Activated naive CD4-positive, alpha-beta T cell (primary cell): Measurements from ENCODE around the gene ANKRD6.
"Not testable (repeated sequence)": the region's sequence is repeated elsewhere in the genome, so short reads cannot be mapped to it uniquely, and the experiment has no call there.

Experiments
- DNase-seq, 4 experiments: peaks; one replicate each; lab custom pipeline; 2025; lab: John Stamatoyannopoulos, UW

ANKRD6 gene

GRCh38 chr6:89602166-89602565 lies 169.2 kb downstream of the ANKRD6 start:
- no peak for DNase-seq

GRCh38 chr6:89604653-89605052 lies 171.7 kb downstream of the ANKRD6 start:
- no peak for DNase-seq

GRCh38 chr6:89605861-89606260 lies 172.9 kb downstream of the ANKRD6 start:
- no peak for DNase-seq

- peak; percentile 19 to 66 (median 58) for DNase-seq
These were observed 177.2 kb downstream of the ANKRD6 start for GRCh38 chr6:89610149-89610642.

GRCh38 chr6:89611666-89612065 lies 178.7 kb downstream of the ANKRD6 start:
- DNase-seq = no peak

GRCh38 chr6:89612121-89612520 lies 179.2 kb downstream of the ANKRD6 start:
- DNase-seq = no peak

- DNase-seq = no peak
These were observed 180.8 kb downstream of the ANKRD6 start for GRCh38 chr6:89613790-89614189.

- DNase-seq = no peak
These were observed 182.9 kb downstream of the ANKRD6 start for GRCh38 chr6:89615882-89616281.

- no peak for DNase-seq
These were observed 183.6 kb downstream of the ANKRD6 start for GRCh38 chr6:89616531-89616930.

- DNase-seq = no peak
These were observed 185.1 kb downstream of the ANKRD6 start for GRCh38 chr6:89618026-89618425.

GRCh38 chr6:89619567-89619966 lies 186.6 kb downstream of the ANKRD6 start:
- DNase-seq = no peak

GRCh38 chr6:89623749-89624148 lies 190.8 kb downstream of the ANKRD6 start:
- DNase-seq = no peak

- no peak for DNase-seq
These were observed 197.5 kb downstream of the ANKRD6 start for GRCh38 chr6:89630488-89630887.

- DNase-seq = not testable (repeated sequence)
These were observed 203.5 kb downstream of the ANKRD6 start for GRCh38 chr6:89636412-89636811.

- no peak for DNase-seq
These were observed 205.0 kb downstream of the ANKRD6 start for GRCh38 chr6:89637960-89638319.

- DNase-seq = peak; percentile 78 to 92 (median 90)
These were observed 205.6 kb downstream of the ANKRD6 start, which contains the start of gene LYRM2 for GRCh38 chr6:89638320-89639195. LYRM2 (minus strand) TSS chr6:89638747; CDS start chr6:89638716, 31 bp downstream.

- no peak for DNase-seq
These were observed 207.9 kb downstream of the ANKRD6 start for GRCh38 chr6:89640804-89641203.

GRCh38 chr6:89641581-89641980 lies 208.6 kb downstream of the ANKRD6 start:
- DNase-seq = not testable (repeated sequence)

GRCh38 chr6:89642956-89643355 lies 210.0 kb downstream of the ANKRD6 start:
- DNase-seq = no peak

- DNase-seq = no peak
These were observed 210.5 kb downstream of the ANKRD6 start for GRCh38 chr6:89643406-89643805.

- DNase-seq = no peak
These were observed 211.9 kb downstream of the ANKRD6 start for GRCh38 chr6:89644864-89645263.

- DNase-seq = no peak
These were observed 216.7 kb downstream of the ANKRD6 start for GRCh38 chr6:89649682-89650081.

GRCh38 chr6:89650579-89650978 lies 217.6 kb downstream of the ANKRD6 start:
- no peak for DNase-seq

- DNase-seq = no peak
These were observed 222.2 kb downstream of the ANKRD6 start for GRCh38 chr6:89655122-89655521.
